CD4-positive, alpha-beta T cell (primary cell): ENCODE data around the gene RHOA. TPM values are rescaled to one million over a fixed set of nuclear protein-coding genes. Genes with fewer than 3 reads are reported as not detected.

Experiments used
- ATAC-seq: fragments of 200-7000 bp; cut with Tn5 transposase; one replicate; pipeline ENCODE4 v1.10.0; 2022; ENCODE audit warnings: mild to moderate bottlenecking; ENCODE audit not compliant: poor library complexity
- CTCF ChIA-PET: fragments of 350-600 bp; sonication (Branson Sonifier 250); formaldehyde crosslinking; loops from one replicate; lab custom pipeline; 2021; ENCODE audit warnings: antibody characterized with exemption, inconsistent platforms; lab: Charles Lee
- POLR2A ChIA-PET: fragments of 350-600 bp; sonication (Branson Sonifier 250); formaldehyde crosslinking; loops from one replicate; lab custom pipeline; 2021; ENCODE audit warnings: antibody characterized with exemption, inconsistent platforms; lab: Charles Lee
- DNase-seq, 14 experiments: peaks; one replicate each; pipeline ENCODE4 v3.0.0-alpha.2; 2013 to 2020; ENCODE audit warnings: mixed read lengths in 2 of 14
- H3K27ac ChIP-seq, 2 donors: one replicate each; pipeline versions ENCODE4 v1.5.1 to v1.7.0; 2013; ENCODE audit warnings: low read length in 2 of 2, low read depth in 1 of 2, mild to moderate bottlenecking in 1 of 2
- H3K27me3 ChIP-seq, 2 experiments: 1 replicate in 1 of 2; 2 replicates in 1 of 2; pipeline versions ENCODE4 v1.6.1 to v1.7.0; 2013; ENCODE audit warnings: low read length in 2 of 2, control low read depth in 1 of 2, mild to moderate bottlenecking in 1 of 2, moderate library complexity in 1 of 2; ENCODE audit not compliant: insufficient read depth in 2 of 2, control insufficient read depth in 1 of 2
- H3K36me3 ChIP-seq: one replicate; pipeline ENCODE4 v1.6.1; 2013; ENCODE audit warnings: low read length, control low read depth; ENCODE audit not compliant: insufficient read depth
- H3K4me1 ChIP-seq: one replicate; pipeline ENCODE4 v1.6.1; 2013; ENCODE audit warnings: low read length, control low read depth; ENCODE audit not compliant: insufficient read depth
- H3K4me3 ChIP-seq: one replicate; pipeline ENCODE4 v1.5.1; 2013; ENCODE audit warnings: mild to moderate bottlenecking, low read length, moderate library complexity
- H3K9me3 ChIP-seq, 2 experiments: 1 replicate in 1 of 2; 2 replicates in 1 of 2; pipeline versions ENCODE4 v1.6.1 to v1.7.0; 2013; ENCODE audit warnings: low read length in 2 of 2, mild to moderate bottlenecking in 2 of 2, control low read depth in 1 of 2, moderate library complexity in 1 of 2; ENCODE audit not compliant: control insufficient read depth in 1 of 2, insufficient read depth in 1 of 2
- H3K27ac Mint-ChIP-seq: one replicate; pipeline ENCODE4 v1.8.0; 2020; ENCODE audit warnings: mixed read lengths
- H3K27me3 Mint-ChIP-seq: one replicate; pipeline ENCODE4 v1.8.0; 2021; ENCODE audit warnings: mixed read lengths
- H3K36me3 Mint-ChIP-seq: one replicate; pipeline ENCODE4 v1.8.0; 2021; ENCODE audit warnings: low read depth, mixed read lengths
- H3K4me1 Mint-ChIP-seq: one replicate; pipeline ENCODE4 v1.8.0; 2021; ENCODE audit warnings: low read depth, mixed read lengths
- H3K4me3 Mint-ChIP-seq: one replicate; pipeline ENCODE4 v1.8.0; 2020; ENCODE audit warnings: mild to moderate bottlenecking, mixed read lengths
- H3K9me3 Mint-ChIP-seq: one replicate; pipeline ENCODE4 v1.8.0; 2020; ENCODE audit warnings: mixed read lengths
- intact Hi-C, 2 experiments: fragments of 100-400 bp; cut with DNase I in 1 of 2; cut with micrococcal nuclease in 1 of 2; formaldehyde crosslinking; loops; one replicate each; pipeline versions ENCODE4 v1.15.1 to v1.9.0; 2023 to 2025; cut with DNase I, micrococcal nuclease
- total RNA-seq, 174 experiments: library from RNA in 2 of 174; stranded (reverse) in 2 of 174; gene quantifications; one replicate each; pipeline ENCODE4 v1.2.3 and lab custom pipeline; 2021 to 2026
- TF ChIP-seq, protein P1 (sequence below): fragments of 200-600 bp; IDR thresholded peaks from one replicate; pipeline ENCODE4 v1.8.0; 2022; ENCODE audit warnings: antibody characterized with exemption, mild to moderate bottlenecking

Gene RHOA
- total RNA-seq, 2 experiments from 2014 or later = 256 to 271 TPM

DNA sequence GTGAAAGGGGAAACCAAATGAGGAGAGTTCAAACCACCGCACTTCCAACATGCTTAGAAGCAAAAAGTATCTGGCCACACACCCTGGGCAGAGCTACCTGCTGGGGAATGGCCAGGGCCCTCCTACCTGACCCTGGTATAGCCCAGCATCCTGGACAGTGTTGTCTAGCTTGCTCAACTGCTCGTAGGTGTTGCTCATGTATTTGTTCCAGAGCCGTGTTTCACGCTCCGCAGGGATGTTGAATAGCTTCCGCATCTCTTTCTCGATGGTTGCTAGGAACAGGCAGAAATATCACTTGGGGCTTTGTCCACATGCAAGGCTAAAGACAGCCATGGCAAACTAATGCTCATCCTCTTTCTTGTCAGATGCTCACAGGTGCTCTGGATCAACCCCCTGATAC lies 87.0 kb downstream of the RHOA start:
- TF ChIP-seq, protein P1, sequence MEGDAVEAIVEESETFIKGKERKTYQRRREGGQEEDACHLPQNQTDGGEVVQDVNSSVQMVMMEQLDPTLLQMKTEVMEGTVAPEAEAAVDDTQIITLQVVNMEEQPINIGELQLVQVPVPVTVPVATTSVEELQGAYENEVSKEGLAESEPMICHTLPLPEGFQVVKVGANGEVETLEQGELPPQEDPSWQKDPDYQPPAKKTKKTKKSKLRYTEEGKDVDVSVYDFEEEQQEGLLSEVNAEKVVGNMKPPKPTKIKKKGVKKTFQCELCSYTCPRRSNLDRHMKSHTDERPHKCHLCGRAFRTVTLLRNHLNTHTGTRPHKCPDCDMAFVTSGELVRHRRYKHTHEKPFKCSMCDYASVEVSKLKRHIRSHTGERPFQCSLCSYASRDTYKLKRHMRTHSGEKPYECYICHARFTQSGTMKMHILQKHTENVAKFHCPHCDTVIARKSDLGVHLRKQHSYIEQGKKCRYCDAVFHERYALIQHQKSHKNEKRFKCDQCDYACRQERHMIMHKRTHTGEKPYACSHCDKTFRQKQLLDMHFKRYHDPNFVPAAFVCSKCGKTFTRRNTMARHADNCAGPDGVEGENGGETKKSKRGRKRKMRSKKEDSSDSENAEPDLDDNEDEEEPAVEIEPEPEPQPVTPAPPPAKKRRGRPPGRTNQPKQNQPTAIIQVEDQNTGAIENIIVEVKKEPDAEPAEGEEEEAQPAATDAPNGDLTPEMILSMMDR = no peak
- Mint-ChIP-seq H3K27me3 (no peaks in the 10 kb centered on the region), H3K9me3 (no peaks in the 10 kb centered on the region), H3K4me1 (no peaks in the 10 kb centered on the region), H3K4me3 (no peak overlapping the region), H3K36me3 (peaks cover 87% of the 10 kb centered on the region), H3K27ac (no peak overlapping the region)
- no peak overlapping the region for H3K27ac ChIP-seq
- CTCF ChIA-PET = interaction anchor here (1.2 kb wide), 1 partner anchor 15 kb away, joined by 3 read pairs; the partner anchor contains the start of gene USP4
- POLR2A ChIA-PET = interaction anchor here (1.1 kb wide), 1 partner anchor 15 kb away, joined by 4 read pairs; the partner anchor contains the start of gene USP4
- no peak for DNase-seq
- no peak overlapping the region for H3K4me3 ChIP-seq
- no peak for ATAC-seq
- peaks cover 89% of the 10 kb centered on the region for H3K36me3 ChIP-seq
- H3K27me3 ChIP-seq = no peaks in the 10 kb centered on the region
- intact Hi-C loops = no loop called here
- no peaks in the 10 kb centered on the region for H3K9me3 ChIP-seq
- H3K4me1 ChIP-seq = no peaks in the 10 kb centered on the region

DNA sequence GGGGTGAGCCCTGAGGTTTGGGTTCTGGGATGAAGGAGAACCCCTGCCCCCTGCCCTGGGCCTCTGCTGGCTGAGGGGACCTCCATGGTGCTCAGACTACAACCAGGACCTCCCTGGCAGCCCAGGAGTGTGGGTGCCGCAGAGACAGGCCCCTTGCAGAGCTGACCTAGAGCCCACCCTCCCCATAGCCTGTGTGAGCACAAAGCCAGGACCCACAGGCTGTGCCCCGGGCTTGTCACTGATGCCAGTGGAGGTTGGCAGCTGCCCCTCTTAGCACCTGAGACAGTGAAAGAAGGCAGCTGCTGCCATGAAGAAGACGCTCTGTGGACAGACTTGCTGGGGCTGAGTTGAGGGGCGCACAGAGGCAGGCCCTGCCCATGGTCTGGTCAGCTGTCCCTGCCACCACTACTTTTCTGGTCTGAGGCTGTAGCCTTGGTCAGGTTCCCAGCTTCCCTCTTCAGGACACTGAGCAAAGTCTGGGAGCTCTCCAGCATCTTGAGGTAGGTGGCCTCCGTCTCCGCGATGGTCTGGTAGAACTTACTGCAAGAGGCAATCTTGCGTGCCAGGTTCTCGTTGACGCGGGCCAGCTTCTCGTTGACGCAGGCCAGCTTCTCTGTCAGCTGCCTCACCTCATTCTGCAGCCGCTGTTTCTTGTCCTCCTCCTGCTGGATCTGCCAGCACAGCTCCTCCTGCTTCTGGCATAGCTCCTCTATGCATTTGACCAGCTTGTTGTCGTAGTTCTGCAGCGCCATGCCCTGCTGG lies 94.9 kb downstream of the RHOA start:
- DNase-seq = no peak
- Histone ChIP-seq H3K27me3 (no peaks in the 10 kb centered on the region), H3K27ac (no peak overlapping the region), H3K9me3 (no peaks in the 10 kb centered on the region), H3K4me1 (no peaks in the 10 kb centered on the region), H3K36me3 (peaks cover 69% of the 10 kb centered on the region), H3K4me3 (no peak overlapping the region)
- no peak overlapping the region for H3K27ac Mint-ChIP-seq
- H3K9me3 Mint-ChIP-seq = no peaks in the 10 kb centered on the region
- peaks cover 70% of the 10 kb centered on the region for H3K36me3 Mint-ChIP-seq
- ChIA-PET POLR2A (no interaction called here), CTCF (no interaction called here)
- no peak overlapping the region for H3K4me3 Mint-ChIP-seq
- intact Hi-C loops = no loop called here
- no peak for ATAC-seq
- TF ChIP-seq, protein P1 = no peak
- H3K4me1 Mint-ChIP-seq = no peaks in the 10 kb centered on the region
- H3K27me3 Mint-ChIP-seq = no peaks in the 10 kb centered on the region

DNA sequence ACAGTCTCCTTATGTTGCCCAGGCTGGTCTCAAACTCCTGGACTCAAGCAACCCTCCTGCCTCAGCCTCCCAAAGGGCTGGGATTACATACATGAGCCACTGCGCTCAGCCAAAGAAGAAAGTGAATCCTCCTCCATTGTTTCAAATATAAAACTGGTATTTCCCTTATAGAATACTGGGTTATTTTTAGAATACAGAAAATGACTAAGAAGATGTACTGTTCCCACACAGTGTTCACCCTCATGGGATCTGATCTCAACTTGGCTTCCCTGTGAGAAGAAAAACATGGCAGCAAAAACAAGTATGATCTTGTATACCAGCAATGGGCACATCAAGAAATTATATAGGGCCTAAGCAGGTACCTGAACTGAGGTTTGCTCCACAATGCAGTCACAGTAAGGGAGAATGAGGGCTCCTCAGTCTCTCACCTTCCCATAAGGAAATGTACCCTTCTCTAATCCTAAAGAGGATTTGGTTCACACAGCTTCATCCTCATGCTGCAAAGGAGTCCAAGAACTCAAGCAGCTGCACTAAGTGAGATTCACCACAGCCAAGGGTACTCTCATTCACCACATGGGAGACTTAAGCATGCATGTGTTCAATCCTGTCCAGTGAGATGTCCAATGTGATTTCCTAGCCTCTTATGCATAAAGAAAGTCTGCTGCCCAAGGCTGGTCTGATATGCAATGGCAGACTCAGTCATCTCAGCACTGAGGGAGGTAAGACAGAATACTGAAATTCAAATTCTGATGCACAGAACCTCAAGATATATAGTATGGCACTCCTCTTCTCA lies 97.7 kb downstream of the RHOA start:
- ChIA-PET POLR2A (no interaction called here), CTCF (no interaction called here)
- peaks cover 71% of the 10 kb centered on the region for H3K36me3 ChIP-seq
- Mint-ChIP-seq H3K27ac (peak overlapping the region; percentile 20), H3K27me3 (no peaks in the 10 kb centered on the region), H3K4me1 (no peaks in the 10 kb centered on the region), H3K4me3 (no peak overlapping the region), H3K9me3 (no peaks in the 10 kb centered on the region), H3K36me3 (peaks cover 71% of the 10 kb centered on the region)
- no peak for DNase-seq
- H3K4me3 ChIP-seq = no peak overlapping the region
- no peaks in the 10 kb centered on the region for H3K9me3 ChIP-seq
- H3K27ac ChIP-seq = no peak overlapping the region
- intact Hi-C loops = no loop called here
- no peak for ATAC-seq
- H3K27me3 ChIP-seq = no peaks in the 10 kb centered on the region
- H3K4me1 ChIP-seq = no peaks in the 10 kb centered on the region
- TF ChIP-seq, protein P1 = no peak
